ENCODE measurements around the gene MT1H.
A peak's percentile ranks its signal among the peaks of the same experiment; 100 is the strongest.

Gene MT1H

DNA sequence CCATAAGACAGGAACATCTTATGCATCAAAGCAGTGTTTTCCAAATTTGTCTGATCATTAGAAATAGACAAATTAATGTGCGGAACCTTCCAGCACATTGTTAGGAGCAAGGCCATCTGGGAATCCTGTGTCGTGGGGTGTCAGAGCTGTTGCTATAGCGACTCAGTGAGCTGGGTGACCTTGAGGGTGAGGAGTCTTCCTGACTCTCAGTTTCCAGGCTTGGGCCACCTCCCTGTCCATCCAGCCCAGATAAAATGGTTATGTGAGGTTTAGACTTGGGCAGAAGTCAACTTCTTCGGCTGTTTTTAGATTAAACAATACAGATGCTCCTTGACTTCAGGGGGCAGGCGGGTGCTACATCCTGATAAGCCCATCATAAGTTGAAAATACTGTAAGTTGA, 33.2 kb downstream of the MT1H start:
- no peak for DNase-seq
- no peaks in the 10 kb centered on the region for H3K79me1 ChIP-seq (replicated peaks; ENCODE audit: low read length, poor library complexity, severe bottlenecking)
- H3K23ac ChIP-seq (ENCODE audit: low read length in 2 of 2), result no peak overlapping the region
- H3K9ac ChIP-seq (ENCODE audit: low read length), result peak overlapping the region; percentile 66
- peak overlapping the region; percentile 30 for H4K91ac ChIP-seq (ENCODE audit: low read length)
- no peak overlapping the region for H3K14ac ChIP-seq (ENCODE audit: low read length in 2 of 2)
- no peak overlapping the region for H2BK5ac ChIP-seq (ENCODE audit: low read depth, low read length, poor library complexity, severe bottlenecking)
- no peak overlapping the region for H2BK12ac ChIP-seq (ENCODE audit: low read length in 2 of 2)
- no peak overlapping the region for H2AFZ ChIP-seq (ENCODE audit: low read depth, low read length)
- 85% methylated on average over 5 of the region's 5 CpGs for WGBS
- H3K36me3 ChIP-seq (ENCODE audit: control insufficient read depth in 1 of 2, insufficient read depth in 2 of 2, low read depth in 1 of 2, low read length in 2 of 2), result no peaks in the 10 kb centered on the region
- H2AK5ac ChIP-seq (ENCODE audit: low read length, severe bottlenecking), result no peak overlapping the region
- no peak overlapping the region for H3K4me3 ChIP-seq (ENCODE audit: insufficient read depth in 1 of 2, low read depth in 1 of 2, low read length in 2 of 2)
- H3K4me1 ChIP-seq (ENCODE audit: control insufficient read depth, insufficient read depth, low read depth, low read length), result no peaks in the 10 kb centered on the region
- H3K27ac ChIP-seq (ENCODE audit: low read length, poor library complexity, severe bottlenecking), result no peak overlapping the region
- H3K9me3 ChIP-seq (ENCODE audit: control insufficient read depth, low read length), result no peaks in the 10 kb centered on the region
- no peak overlapping the region for H2BK120ac ChIP-seq (ENCODE audit: low read depth, low read length)
- no peak overlapping the region for H2BK15ac ChIP-seq (ENCODE audit: low read depth, poor library complexity, severe bottlenecking)
- H3K4ac ChIP-seq (ENCODE audit: low read depth in 1 of 2, low read length in 2 of 2), result no peak overlapping the region
- H3K18ac ChIP-seq (ENCODE audit: low read depth in 1 of 2, low read length in 2 of 2), result no peak overlapping the region
- no peaks in the 10 kb centered on the region for H3K27me3 ChIP-seq (ENCODE audit: control insufficient read depth in 1 of 2, insufficient read depth in 1 of 2, low read length in 2 of 2)
- H3K4me2 ChIP-seq (ENCODE audit: low read length, poor library complexity, severe bottlenecking), result no peak overlapping the region
- no peak overlapping the region for H4K8ac ChIP-seq (ENCODE audit: low read length)

DNA sequence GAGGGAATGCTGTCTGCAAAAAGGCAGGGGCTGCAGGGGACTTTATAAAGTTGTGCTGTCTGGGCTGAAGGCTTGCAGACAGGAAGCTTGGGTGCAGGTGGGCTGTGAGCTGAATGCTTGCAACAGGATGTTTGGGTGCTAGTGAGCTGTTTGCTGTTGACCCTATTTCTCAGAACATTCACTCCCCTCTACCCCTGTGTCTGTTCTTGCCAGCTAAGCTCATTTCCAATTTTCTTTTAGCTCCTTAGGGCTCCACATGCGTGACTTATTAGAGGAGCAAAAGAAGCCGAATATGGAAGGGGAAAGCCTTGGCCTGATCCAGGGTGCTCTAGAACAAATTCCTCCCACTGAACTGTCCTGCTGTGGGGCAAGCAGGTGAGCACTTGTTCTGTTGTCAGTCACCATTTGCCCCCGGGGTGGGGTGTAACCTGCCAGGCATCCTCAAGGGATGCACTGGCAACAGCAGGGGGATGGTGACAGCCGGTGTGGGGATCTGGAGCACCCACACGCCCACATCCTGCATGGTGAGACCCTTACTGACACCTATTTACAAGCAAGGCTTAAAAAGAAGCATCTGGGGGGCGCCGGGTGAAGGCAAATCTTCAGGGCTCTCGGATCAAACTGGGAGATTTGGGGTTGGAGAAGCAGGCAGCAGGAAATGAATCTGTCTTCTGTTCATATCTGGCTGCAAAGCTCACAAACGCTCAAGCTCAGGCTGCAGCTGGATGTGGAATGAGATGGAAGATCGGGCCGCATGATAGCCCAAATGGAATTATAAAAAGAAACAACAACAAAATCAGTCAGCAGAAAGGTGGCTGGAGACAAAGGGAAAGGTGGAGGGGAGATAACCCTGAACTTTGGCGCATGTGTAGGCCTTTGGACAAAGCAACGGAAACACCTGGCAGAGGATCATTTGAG, 39.2 kb downstream of the MT1H start:
- Histone ChIP-seq H3K79me1 (replicated peaks; ENCODE audit: low read length, poor library complexity, severe bottlenecking) (no peaks in the 10 kb centered on the region), H4K8ac (ENCODE audit: low read length) (no peak overlapping the region), H3K9ac (ENCODE audit: low read length) (no peak overlapping the region), H3K14ac (ENCODE audit: low read length in 2 of 2) (peak overlapping the region in 1 of 2 experiments; percentile 33), H2AFZ (ENCODE audit: low read depth, low read length) (no peak overlapping the region), H3K18ac (ENCODE audit: low read depth in 1 of 2, low read length in 2 of 2) (no peak overlapping the region), H3K23ac (ENCODE audit: low read length in 2 of 2) (no peak overlapping the region), H3K9me3 (ENCODE audit: control insufficient read depth, low read length) (no peaks in the 10 kb centered on the region), H2BK15ac (ENCODE audit: low read depth, poor library complexity, severe bottlenecking) (no peak overlapping the region), H3K27me3 (ENCODE audit: control insufficient read depth in 1 of 2, insufficient read depth in 1 of 2, low read length in 2 of 2) (peaks cover 0 to 14% of the 10 kb centered on the region in 2 experiments), H2AK5ac (ENCODE audit: low read length, severe bottlenecking) (no peak overlapping the region), H3K4me1 (ENCODE audit: control insufficient read depth, insufficient read depth, low read depth, low read length) (no peaks in the 10 kb centered on the region), H3K36me3 (ENCODE audit: control insufficient read depth in 1 of 2, insufficient read depth in 2 of 2, low read depth in 1 of 2, low read length in 2 of 2) (no peaks in the 10 kb centered on the region), H4K91ac (ENCODE audit: low read length) (no peak overlapping the region), H3K4me3 (ENCODE audit: insufficient read depth in 1 of 2, low read depth in 1 of 2, low read length in 2 of 2) (no peak overlapping the region), H2BK5ac (ENCODE audit: low read depth, low read length, poor library complexity, severe bottlenecking) (no peak overlapping the region), H3K4ac (ENCODE audit: low read depth in 1 of 2, low read length in 2 of 2) (no peak overlapping the region), H2BK120ac (ENCODE audit: low read depth, low read length) (no peak overlapping the region), H3K27ac (ENCODE audit: low read length, poor library complexity, severe bottlenecking) (no peak overlapping the region), H3K4me2 (ENCODE audit: low read length, poor library complexity, severe bottlenecking) (no peak overlapping the region), H2BK12ac (ENCODE audit: low read length in 2 of 2) (no peak overlapping the region)
- WGBS, result 88% methylated on average over 10 of the region's 13 CpGs
- DNase-seq, result no peak

GRCh38 chr16:56709443-56710040, 39.9 kb downstream of the MT1H start:
- DNase-seq, result no peak
- Histone ChIP-seq H3K14ac (ENCODE audit: low read length in 2 of 2) (no peak overlapping the region), H3K79me1 (replicated peaks; ENCODE audit: low read length, poor library complexity, severe bottlenecking) (no peaks in the 10 kb centered on the region), H3K4me1 (ENCODE audit: control insufficient read depth, insufficient read depth, low read depth, low read length) (no peaks in the 10 kb centered on the region), H2BK5ac (ENCODE audit: low read depth, low read length, poor library complexity, severe bottlenecking) (no peak overlapping the region), H3K4me2 (ENCODE audit: low read length, poor library complexity, severe bottlenecking) (no peak overlapping the region), H3K9ac (ENCODE audit: low read length) (no peak overlapping the region), H4K91ac (ENCODE audit: low read length) (no peak overlapping the region), H3K4me3 (ENCODE audit: insufficient read depth in 1 of 2, low read depth in 1 of 2, low read length in 2 of 2) (no peak overlapping the region), H3K27me3 (ENCODE audit: control insufficient read depth in 1 of 2, insufficient read depth in 1 of 2, low read length in 2 of 2) (peaks cover 0 to 14% of the 10 kb centered on the region in 2 experiments), H3K23ac (ENCODE audit: low read length in 2 of 2) (no peak overlapping the region), H2BK120ac (ENCODE audit: low read depth, low read length) (no peak overlapping the region), H3K27ac (ENCODE audit: low read length, poor library complexity, severe bottlenecking) (no peak overlapping the region), H2BK12ac (ENCODE audit: low read length in 2 of 2) (no peak overlapping the region), H3K4ac (ENCODE audit: low read depth in 1 of 2, low read length in 2 of 2) (no peak overlapping the region), H2AK5ac (ENCODE audit: low read length, severe bottlenecking) (no peak overlapping the region), H3K9me3 (ENCODE audit: control insufficient read depth, low read length) (no peaks in the 10 kb centered on the region), H4K8ac (ENCODE audit: low read length) (no peak overlapping the region), H3K18ac (ENCODE audit: low read depth in 1 of 2, low read length in 2 of 2) (no peak overlapping the region), H2AFZ (ENCODE audit: low read depth, low read length) (no peak overlapping the region), H3K36me3 (ENCODE audit: control insufficient read depth in 1 of 2, insufficient read depth in 2 of 2, low read depth in 1 of 2, low read length in 2 of 2) (no peaks in the 10 kb centered on the region), H2BK15ac (ENCODE audit: low read depth, poor library complexity, severe bottlenecking) (no peak overlapping the region)
- WGBS, result 79% methylated on average over 4 of the region's 4 CpGs

DNA sequence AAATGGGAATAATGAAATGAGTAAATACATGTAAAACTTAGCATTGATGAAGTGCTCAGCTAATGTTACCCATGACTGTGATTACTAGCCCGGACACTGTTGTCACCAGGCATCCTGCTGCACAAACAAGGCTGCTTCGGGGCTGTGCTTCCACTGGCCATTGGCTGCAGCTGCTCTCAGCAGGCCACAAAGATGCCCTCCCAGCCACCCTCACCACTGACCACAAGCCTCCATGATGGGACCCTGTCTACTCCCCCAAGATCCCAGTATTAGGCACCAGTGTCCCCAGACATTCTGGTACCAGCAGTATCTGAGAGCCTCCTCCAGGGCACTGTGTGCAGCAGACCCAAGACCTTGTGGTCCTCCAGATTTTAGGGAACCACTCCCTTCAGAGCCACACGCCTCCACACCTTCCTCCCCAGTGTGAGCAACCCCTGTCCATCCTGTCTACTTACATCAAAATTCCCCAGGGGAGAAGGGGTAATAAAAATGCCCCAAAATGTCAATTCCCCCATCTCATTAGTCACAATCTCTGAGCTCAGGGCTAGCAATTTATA, 40.6 kb downstream of the MT1H start:
- no peaks in the 10 kb centered on the region for H3K36me3 ChIP-seq (ENCODE audit: control insufficient read depth in 1 of 2, insufficient read depth in 2 of 2, low read depth in 1 of 2, low read length in 2 of 2)

More for the DNA sequence above, 40.6 kb downstream of the MT1H start:
- no peak overlapping the region for H3K23ac ChIP-seq (ENCODE audit: low read length in 2 of 2)
- H2BK5ac ChIP-seq (ENCODE audit: low read depth, low read length, poor library complexity, severe bottlenecking), result no peak overlapping the region
- no peak overlapping the region for H4K8ac ChIP-seq (ENCODE audit: low read length)
- H3K79me1 ChIP-seq (replicated peaks; ENCODE audit: low read length, poor library complexity, severe bottlenecking), result no peaks in the 10 kb centered on the region
- H2AFZ ChIP-seq (ENCODE audit: low read depth, low read length), result no peak overlapping the region
- no peak overlapping the region for H2AK5ac ChIP-seq (ENCODE audit: low read length, severe bottlenecking)
- no peak for DNase-seq
- no peaks in the 10 kb centered on the region for H3K4me1 ChIP-seq (ENCODE audit: control insufficient read depth, insufficient read depth, low read depth, low read length)
- no peak overlapping the region for H3K9ac ChIP-seq (ENCODE audit: low read length)
- H2BK12ac ChIP-seq (ENCODE audit: low read length in 2 of 2), result no peak overlapping the region
- no peak overlapping the region for H4K91ac ChIP-seq (ENCODE audit: low read length)
- no peak overlapping the region for H3K4ac ChIP-seq (ENCODE audit: low read depth in 1 of 2, low read length in 2 of 2)
- WGBS, result 87% methylated on average over 3 of the region's 3 CpGs
- no peak overlapping the region for H2BK120ac ChIP-seq (ENCODE audit: low read depth, low read length)
- H3K4me3 ChIP-seq (ENCODE audit: insufficient read depth in 1 of 2, low read depth in 1 of 2, low read length in 2 of 2), result no peak overlapping the region
- H3K27ac ChIP-seq (ENCODE audit: low read length, poor library complexity, severe bottlenecking), result no peak overlapping the region
- no peak overlapping the region for H3K18ac ChIP-seq (ENCODE audit: low read depth in 1 of 2, low read length in 2 of 2)
- no peak overlapping the region for H2BK15ac ChIP-seq (ENCODE audit: low read depth, poor library complexity, severe bottlenecking)
- H3K14ac ChIP-seq (ENCODE audit: low read length in 2 of 2), result no peak overlapping the region
- no peaks in the 10 kb centered on the region for H3K9me3 ChIP-seq (ENCODE audit: control insufficient read depth, low read length)
- no peak overlapping the region for H3K4me2 ChIP-seq (ENCODE audit: low read length, poor library complexity, severe bottlenecking)
- H3K27me3 ChIP-seq (ENCODE audit: control insufficient read depth in 1 of 2, insufficient read depth in 1 of 2, low read length in 2 of 2), result peaks cover 0 to 14% of the 10 kb centered on the region in 2 experiments

Measured in mesenchymal stem cell (in vitro differentiated cells and primary cell).